ENCODE measurements around the gene YY1.

The YY1 gene

GRCh38 chr14:100317912-100318808 is 79.2 kb downstream of the YY1 start:
- Mint-ChIP-seq H3K27me3 (no peaks in the 10 kb centered on the region), H3K36me3 (no peaks in the 10 kb centered on the region), H3K27ac (peak overlapping the region; percentile 82), H3K4me1 (peaks cover 6% of the 10 kb centered on the region), H3K4me3 (peak overlapping the region; percentile 76), H3K9me3 (peaks cover 7% of the 10 kb centered on the region)
- peak; percentile 92 for ATAC-seq

GRCh38 chr14:100320157-100320856 is 81.4 kb downstream of the YY1 start:
- peaks cover under 1% of the 10 kb centered on the region for H3K9me3 Mint-ChIP-seq
- H3K27me3 Mint-ChIP-seq, result no peaks in the 10 kb centered on the region
- ATAC-seq, result no peak
- H3K27ac Mint-ChIP-seq, result no peak overlapping the region
- no peak overlapping the region for H3K4me3 Mint-ChIP-seq
- peaks cover 6% of the 10 kb centered on the region for H3K4me1 Mint-ChIP-seq
- no peaks in the 10 kb centered on the region for H3K36me3 Mint-ChIP-seq

- H3K9me3 Mint-ChIP-seq, result no peaks in the 10 kb centered on the region
- no peaks in the 10 kb centered on the region for H3K27me3 Mint-ChIP-seq
- peaks cover 6% of the 10 kb centered on the region for H3K4me1 Mint-ChIP-seq
- ATAC-seq, result no peak
- no peak overlapping the region for H3K27ac Mint-ChIP-seq
- no peaks in the 10 kb centered on the region for H3K36me3 Mint-ChIP-seq
- no peak overlapping the region for H3K4me3 Mint-ChIP-seq
Measured at GRCh38 chr14:100321473-100322137, 82.7 kb downstream of the YY1 start.

DNA sequence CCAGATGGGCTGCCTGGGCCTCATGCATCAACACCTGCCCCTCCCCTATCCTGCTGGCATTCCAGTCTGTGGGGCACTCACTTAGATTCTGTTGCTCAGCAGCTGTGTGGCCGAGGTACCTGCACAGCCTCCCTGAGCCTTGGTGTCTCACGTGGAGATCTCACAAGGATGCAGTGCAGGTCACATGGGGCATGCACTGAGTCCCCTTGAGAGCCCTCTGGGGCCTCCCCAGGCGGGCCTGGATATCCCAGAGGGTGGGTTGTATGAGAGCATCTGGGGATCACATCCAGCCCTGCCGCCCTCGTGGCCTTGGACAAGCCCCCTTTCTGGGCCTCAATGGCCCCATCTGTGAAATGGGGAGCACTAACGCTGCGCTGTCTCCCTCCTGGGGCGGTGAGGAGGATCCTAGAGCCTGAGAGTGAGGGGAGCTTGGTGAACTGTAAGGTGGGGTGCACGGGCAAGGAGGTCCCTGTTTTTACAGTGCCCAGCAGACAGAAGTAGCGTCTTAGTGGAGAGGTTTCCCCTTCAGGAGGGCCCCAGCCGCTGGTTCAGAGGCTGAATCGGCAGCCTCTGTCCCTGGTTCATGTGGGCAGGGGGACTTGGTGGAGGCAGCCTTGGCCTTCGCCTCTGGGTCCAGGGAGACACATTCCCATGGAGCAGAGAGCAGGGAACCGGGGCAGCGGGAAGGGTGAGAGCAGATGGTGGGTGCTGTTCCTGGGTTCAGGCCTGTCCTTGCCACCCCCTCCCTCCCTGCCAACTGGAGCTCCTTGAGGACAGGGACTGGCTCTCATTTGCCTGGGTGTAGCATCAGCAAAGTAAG is 83.4 kb downstream of the YY1 start:
- H3K27ac Mint-ChIP-seq, result peak overlapping the region; percentile 31
- H3K9me3 Mint-ChIP-seq, result no peaks in the 10 kb centered on the region
- ATAC-seq, result no peak
- H3K27me3 Mint-ChIP-seq, result no peaks in the 10 kb centered on the region
- H3K36me3 Mint-ChIP-seq, result no peaks in the 10 kb centered on the region
- no peak overlapping the region for H3K4me3 Mint-ChIP-seq
- peaks cover 6% of the 10 kb centered on the region for H3K4me1 Mint-ChIP-seq

DNA sequence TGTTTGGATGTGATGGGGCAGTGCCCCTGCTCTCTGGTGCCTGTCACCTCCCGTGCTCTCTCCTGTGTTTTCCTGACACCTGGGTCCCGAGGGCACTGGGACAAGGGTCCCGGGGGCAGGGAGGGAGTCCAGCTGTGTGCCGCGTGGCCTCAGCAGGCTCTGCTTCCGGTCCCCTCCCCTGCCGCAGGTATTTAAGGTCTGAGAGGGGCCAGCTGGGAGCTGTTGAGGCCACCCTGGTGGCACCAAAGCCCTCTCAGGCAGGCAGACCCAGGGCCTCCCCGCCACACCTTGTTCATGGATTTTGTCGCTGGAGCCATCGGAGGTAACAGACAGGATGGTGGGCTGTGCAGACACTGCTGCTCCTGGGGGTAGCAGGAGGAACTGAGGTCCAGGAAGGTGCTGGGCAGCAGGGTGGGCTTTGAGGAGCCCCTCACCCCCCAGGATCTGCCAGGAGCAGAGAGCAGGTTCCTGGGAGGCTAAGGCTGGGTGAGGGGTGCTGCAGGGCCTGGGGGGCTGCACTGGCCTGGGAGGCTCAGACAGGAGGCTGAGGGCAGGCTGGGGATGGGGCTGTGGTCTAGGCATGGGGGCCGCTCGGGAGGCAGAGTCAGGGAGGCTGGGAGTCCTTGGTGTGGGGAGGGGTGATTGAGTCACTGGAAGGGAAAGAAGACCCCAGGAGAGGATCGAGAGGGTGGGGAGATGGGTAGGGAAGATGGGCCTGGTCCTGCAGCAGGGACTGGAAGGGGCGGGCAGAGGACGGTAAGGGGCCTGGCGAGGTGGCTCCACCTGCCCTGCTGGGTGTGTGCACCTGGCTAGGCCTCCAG is 84.4 kb downstream of the YY1 start, which contains the start of gene SLC25A47:
Gene SLC25A47 (plus strand): TSS at position 219 of the 821 bp plus-strand sequence. CDS start 76 bp downstream, at position 295.
- Mint-ChIP-seq H3K36me3 (no peaks in the 10 kb centered on the region), H3K27ac (peak within 1 kb of the TSS; percentile 31), H3K4me1 (no peaks in the 10 kb centered on the region), H3K4me3 (no peak within 1 kb of the TSS), H3K9me3 (no peaks in the 10 kb centered on the region), H3K27me3 (no peaks in the 10 kb centered on the region)
- no peak for ATAC-seq

GRCh38 chr14:100323942-100324307 is 85.0 kb downstream of the YY1 start:
- Mint-ChIP-seq H3K27me3 (no peaks in the 10 kb centered on the region), H3K4me3 (no peak overlapping the region), H3K4me1 (no peaks in the 10 kb centered on the region), H3K9me3 (no peaks in the 10 kb centered on the region), H3K36me3 (no peaks in the 10 kb centered on the region), H3K27ac (no peak overlapping the region)
- no peak for ATAC-seq

GRCh38 chr14:100325231-100325632 is 86.3 kb downstream of the YY1 start:
- H3K27me3 Mint-ChIP-seq, result no peaks in the 10 kb centered on the region
- H3K4me3 Mint-ChIP-seq, result no peak overlapping the region
- H3K4me1 Mint-ChIP-seq, result no peaks in the 10 kb centered on the region
- H3K36me3 Mint-ChIP-seq, result no peaks in the 10 kb centered on the region
- no peak overlapping the region for H3K27ac Mint-ChIP-seq
- H3K9me3 Mint-ChIP-seq, result no peaks in the 10 kb centered on the region
- no peak for ATAC-seq

DNA sequence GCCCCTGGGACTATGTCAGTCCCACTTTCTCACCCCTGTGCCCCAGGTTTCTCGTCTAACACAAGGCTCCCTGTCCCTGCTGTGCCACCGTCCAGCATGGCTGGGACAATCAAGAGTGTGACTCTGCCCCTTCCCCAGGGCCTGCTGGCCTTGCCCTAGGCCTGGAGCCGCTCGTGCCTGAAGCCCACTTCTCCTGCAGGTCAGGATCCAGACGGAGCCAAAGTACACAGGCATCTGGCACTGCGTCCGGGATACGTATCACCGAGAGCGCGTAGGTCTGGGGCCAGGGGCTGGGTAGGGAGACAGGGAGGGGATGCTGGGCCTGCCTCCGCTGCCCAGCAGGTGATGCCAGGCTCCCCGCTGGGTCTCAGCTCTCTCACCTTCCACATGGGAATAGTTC is 87.0 kb downstream of the YY1 start:
- H3K9me3 Mint-ChIP-seq, result no peaks in the 10 kb centered on the region
- H3K27ac Mint-ChIP-seq, result no peak overlapping the region
- peaks cover 2% of the 10 kb centered on the region for H3K4me1 Mint-ChIP-seq
- no peak overlapping the region for H3K4me3 Mint-ChIP-seq
- H3K36me3 Mint-ChIP-seq, result peaks cover under 1% of the 10 kb centered on the region
- no peak for ATAC-seq
- no peaks in the 10 kb centered on the region for H3K27me3 Mint-ChIP-seq

GRCh38 chr14:100327128-100327527 is 88.2 kb downstream of the YY1 start:
- Mint-ChIP-seq H3K36me3 (peaks cover 6% of the 10 kb centered on the region), H3K9me3 (no peaks in the 10 kb centered on the region), H3K4me3 (no peak overlapping the region), H3K4me1 (peaks cover 10% of the 10 kb centered on the region), H3K27me3 (no peaks in the 10 kb centered on the region), H3K27ac (no peak overlapping the region)
- no peak for ATAC-seq

DNA sequence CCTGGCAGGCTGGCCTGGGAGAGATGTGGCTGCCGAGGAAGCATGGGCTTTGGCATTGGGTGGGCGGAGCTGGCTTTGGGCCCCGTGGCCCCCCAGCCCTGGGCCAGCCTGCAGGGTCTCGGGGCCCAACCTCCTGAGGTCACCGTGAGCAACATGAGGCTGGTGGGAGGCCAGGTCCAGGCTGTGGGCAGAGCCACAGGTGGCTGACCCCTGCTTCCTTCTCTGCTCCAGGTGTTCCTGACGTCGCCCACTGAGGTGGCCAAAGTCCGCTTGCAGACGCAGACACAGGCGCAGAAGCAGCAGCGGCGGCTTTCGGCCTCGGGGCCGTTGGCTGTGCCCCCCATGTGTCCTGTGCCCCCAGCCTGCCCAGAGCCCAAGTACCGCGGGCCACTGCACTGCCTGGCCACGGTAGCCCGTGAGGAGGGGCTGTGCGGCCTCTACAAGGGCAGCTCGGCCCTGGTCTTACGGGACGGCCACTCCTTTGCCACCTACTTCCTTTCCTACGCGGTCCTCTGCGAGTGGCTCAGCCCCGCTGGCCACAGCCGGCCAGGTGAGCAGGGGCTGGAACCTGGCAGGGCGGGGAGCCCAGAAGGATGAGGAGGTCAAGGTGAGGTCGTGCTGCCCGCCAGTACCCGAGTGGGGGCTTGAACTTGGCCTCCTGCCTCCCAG is 89.7 kb downstream of the YY1 start:
- H3K4me3 Mint-ChIP-seq, result no peak overlapping the region
- no peaks in the 10 kb centered on the region for H3K27me3 Mint-ChIP-seq
- no peak for ATAC-seq
- no peak overlapping the region for H3K27ac Mint-ChIP-seq
- peaks cover 11% of the 10 kb centered on the region for H3K36me3 Mint-ChIP-seq
- peaks cover 20% of the 10 kb centered on the region for H3K4me1 Mint-ChIP-seq
- H3K9me3 Mint-ChIP-seq, result no peaks in the 10 kb centered on the region

- Mint-ChIP-seq H3K4me3 (no peak overlapping the region), H3K4me1 (peaks cover 25% of the 10 kb centered on the region), H3K9me3 (no peaks in the 10 kb centered on the region), H3K27me3 (no peaks in the 10 kb centered on the region), H3K36me3 (peaks cover 18% of the 10 kb centered on the region), H3K27ac (no peak overlapping the region)
- no peak for ATAC-seq
Measured at GRCh38 chr14:100329233-100330006, 90.5 kb downstream of the YY1 start.

GRCh38 chr14:100330007-100330344 is 91.0 kb downstream of the YY1 start:
- Mint-ChIP-seq H3K27me3 (no peaks in the 10 kb centered on the region), H3K36me3 (peaks cover 23% of the 10 kb centered on the region), H3K9me3 (no peaks in the 10 kb centered on the region), H3K4me3 (no peak overlapping the region), H3K4me1 (peaks cover 25% of the 10 kb centered on the region), H3K27ac (no peak overlapping the region)
- no peak for ATAC-seq

- H3K9me3 Mint-ChIP-seq, result no peaks in the 10 kb centered on the region
- H3K4me1 Mint-ChIP-seq, result peaks cover 25% of the 10 kb centered on the region
- H3K36me3 Mint-ChIP-seq, result peaks cover 27% of the 10 kb centered on the region
- ATAC-seq, result no peak
- H3K27me3 Mint-ChIP-seq, result no peaks in the 10 kb centered on the region
- H3K27ac Mint-ChIP-seq, result no peak overlapping the region
- H3K4me3 Mint-ChIP-seq, result no peak overlapping the region
Measured at GRCh38 chr14:100330388-100330931, 91.5 kb downstream of the YY1 start.

All from stimulated activated memory B cell treated with anti-CD40 and anti-IgM and Interleukin-4, amounts not matched to agents 10 μg/mL and 1 μg/mL and 100 μg/mL, for 72 hours (primary cell).